Adipocyte (in vitro differentiated cells): ENCODE results near the gene DAB1.

Source experiments
- DNase-seq: peaks from one replicate; pipeline ENCODE4 v3.0.0-alpha.2; 2015; ENCODE audit warnings: low read depth
- H3K27me3 ChIP-seq: replicated peaks from 2 replicates; pipeline ENCODE4 v1.7.0; 2013; ENCODE audit warnings: mild to moderate bottlenecking, low read length, moderate library complexity; ENCODE audit not compliant: control insufficient read depth, insufficient read depth
- H3K36me3 ChIP-seq: 2 replicates; pipeline ENCODE4 v1.7.0; 2013; ENCODE audit warnings: low read length, mild to moderate bottlenecking, moderate library complexity; ENCODE audit not compliant: control insufficient read depth, insufficient read depth, severe bottlenecking
- H3K4me1 ChIP-seq: 2 replicates; pipeline ENCODE4 v1.7.0; 2013; ENCODE audit warnings: mild to moderate bottlenecking, low read length, moderate library complexity; ENCODE audit not compliant: control insufficient read depth, insufficient read depth
- H3K4me3 ChIP-seq: 2 replicates; pipeline ENCODE4 v1.7.0; 2013; ENCODE audit warnings: mild to moderate bottlenecking, low read length, moderate library complexity
- H3K9ac ChIP-seq: 2 replicates; pipeline ENCODE4 v1.7.0; 2013; ENCODE audit warnings: mild to moderate bottlenecking, low read length, moderate library complexity
- H3K9me3 ChIP-seq: 2 replicates; pipeline ENCODE4 v1.7.0; 2013; ENCODE audit warnings: mild to moderate bottlenecking, low read length, moderate library complexity; ENCODE audit not compliant: control insufficient read depth

DAB1 gene

DNA sequence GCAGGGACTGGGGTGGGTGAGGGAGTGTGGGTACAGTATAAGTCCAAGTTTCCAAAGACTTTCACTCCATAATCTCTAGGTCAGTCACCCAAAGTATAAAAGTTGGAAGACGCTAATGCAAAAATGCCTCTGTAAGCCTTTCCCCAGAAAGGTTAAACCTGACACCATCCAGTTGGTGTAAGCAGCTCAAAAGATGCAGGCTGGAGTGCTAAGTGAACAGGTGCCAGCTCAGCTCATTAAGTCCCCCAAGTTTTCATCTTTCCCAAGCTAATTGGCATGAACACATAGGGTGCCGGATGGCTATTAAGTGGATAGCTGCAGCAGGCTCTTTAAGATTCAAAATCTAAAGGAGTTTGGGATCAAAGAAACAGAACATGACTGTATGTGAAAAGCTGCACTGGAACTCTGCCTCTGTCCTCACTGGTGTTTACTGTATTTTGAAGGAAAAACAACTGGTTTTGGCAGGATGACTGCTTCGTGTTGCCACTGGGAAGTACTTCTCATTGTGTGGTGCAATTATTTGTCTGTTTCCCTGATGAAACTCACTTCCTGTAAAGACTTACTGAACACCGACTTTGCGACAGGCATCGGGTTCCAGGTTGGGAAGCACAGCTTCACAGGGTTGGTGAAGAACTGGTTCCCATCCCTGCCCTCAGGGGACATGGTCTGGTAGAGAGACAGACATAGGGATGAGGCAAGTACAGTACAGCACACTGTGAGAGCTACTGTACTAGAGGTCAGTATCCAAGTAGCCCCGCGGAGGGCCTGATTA is 152.7 kb downstream of the DAB1 start:
- no peak for DNase-seq
- H3K4me1 ChIP-seq: no peaks in the 10 kb centered on the region

DNA sequence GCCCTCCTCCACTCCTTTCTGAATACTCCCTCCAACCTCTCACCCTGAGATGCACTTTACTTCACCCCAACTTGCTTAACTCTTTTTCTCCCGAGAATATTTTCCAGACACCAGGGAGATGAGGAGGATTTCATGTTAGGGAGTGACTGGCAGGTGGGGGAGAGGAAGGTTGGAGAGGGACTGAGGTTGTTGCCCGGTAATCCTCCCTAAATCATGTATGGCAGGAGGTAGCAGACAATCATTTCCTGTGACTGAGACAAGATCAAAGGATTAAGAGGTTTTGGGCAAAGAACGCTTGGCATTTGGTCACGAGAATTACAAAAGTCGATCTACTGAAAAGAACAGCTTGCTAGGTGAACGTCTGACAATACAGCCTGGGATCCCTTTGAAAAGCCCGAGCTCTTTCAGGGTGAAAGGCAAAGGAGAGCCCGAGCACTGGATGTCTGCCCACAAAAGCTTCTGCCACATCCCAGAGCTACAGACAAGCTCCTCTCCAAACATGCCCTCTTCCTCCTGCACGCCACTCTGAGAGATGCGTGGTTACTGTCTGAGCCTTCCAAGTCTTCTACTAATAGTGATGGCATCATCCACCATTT is 154.1 kb downstream of the DAB1 start:
- Histone ChIP-seq H3K4me3 (no peak overlapping the region), H3K36me3 (no peaks in the 10 kb centered on the region), H3K9me3 (no peaks in the 10 kb centered on the region), H3K4me1 (no peaks in the 10 kb centered on the region), H3K9ac (no peak overlapping the region), H3K27me3 (peaks cover 3% of the 10 kb centered on the region)
- DNase-seq: no peak

More for the DNA sequence above, 152.7 kb downstream of the DAB1 start:
- Histone ChIP-seq H3K36me3 (no peaks in the 10 kb centered on the region), H3K9me3 (no peaks in the 10 kb centered on the region), H3K27me3 (peaks cover 3% of the 10 kb centered on the region), H3K4me3 (no peak overlapping the region), H3K9ac (no peak overlapping the region)

DNA sequence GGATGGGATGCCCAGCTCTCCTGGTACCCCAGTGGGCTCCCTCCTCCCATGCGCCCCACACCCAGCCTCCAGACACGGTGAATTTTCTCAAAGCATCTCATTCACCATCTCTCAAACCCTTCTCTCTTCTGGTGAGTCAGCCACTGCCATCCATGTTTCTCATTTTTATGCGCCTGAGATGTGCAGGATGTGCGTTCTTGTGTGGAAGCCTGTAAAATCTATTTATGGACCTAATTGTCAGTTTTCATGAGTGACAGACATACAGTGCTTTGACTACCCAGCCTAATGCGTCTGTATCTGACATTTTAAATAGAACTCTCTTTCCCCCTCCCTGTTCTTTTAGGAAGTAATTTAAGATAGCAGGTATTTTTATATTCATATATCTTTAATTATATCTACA is 158.8 kb downstream of the DAB1 start:
- Histone ChIP-seq H3K36me3 (no peaks in the 10 kb centered on the region), H3K9ac (no peak overlapping the region), H3K27me3 (no peaks in the 10 kb centered on the region), H3K4me3 (no peak overlapping the region), H3K4me1 (no peaks in the 10 kb centered on the region), H3K9me3 (no peaks in the 10 kb centered on the region)
- DNase-seq: no peak

DNA sequence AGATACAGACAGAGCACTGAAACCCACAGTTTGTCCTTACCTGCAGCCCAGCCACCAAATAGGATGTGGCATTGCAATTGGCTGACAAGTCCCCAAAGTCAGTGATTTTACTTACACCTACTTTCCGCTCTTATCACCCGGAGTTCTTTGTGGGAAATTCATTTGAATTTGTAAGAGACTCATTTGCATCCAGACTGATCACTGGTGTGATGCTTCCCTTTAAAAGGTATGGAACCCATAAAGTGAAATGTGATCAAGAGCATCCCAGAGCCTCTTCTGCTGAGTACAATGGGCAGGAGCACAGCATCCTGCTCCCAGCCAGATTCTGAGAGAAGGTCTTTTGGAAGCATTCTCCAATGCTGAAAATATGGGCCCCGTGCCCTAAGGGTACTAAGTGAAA is 161.4 kb downstream of the DAB1 start:
- H3K4me1 ChIP-seq: peaks cover 3% of the 10 kb centered on the region
- no peaks in the 10 kb centered on the region for H3K9me3 ChIP-seq
- H3K36me3 ChIP-seq: no peaks in the 10 kb centered on the region
- H3K4me3 ChIP-seq: no peak overlapping the region
- H3K27me3 ChIP-seq: no peaks in the 10 kb centered on the region
- no peak overlapping the region for H3K9ac ChIP-seq
- no peak for DNase-seq

DNA sequence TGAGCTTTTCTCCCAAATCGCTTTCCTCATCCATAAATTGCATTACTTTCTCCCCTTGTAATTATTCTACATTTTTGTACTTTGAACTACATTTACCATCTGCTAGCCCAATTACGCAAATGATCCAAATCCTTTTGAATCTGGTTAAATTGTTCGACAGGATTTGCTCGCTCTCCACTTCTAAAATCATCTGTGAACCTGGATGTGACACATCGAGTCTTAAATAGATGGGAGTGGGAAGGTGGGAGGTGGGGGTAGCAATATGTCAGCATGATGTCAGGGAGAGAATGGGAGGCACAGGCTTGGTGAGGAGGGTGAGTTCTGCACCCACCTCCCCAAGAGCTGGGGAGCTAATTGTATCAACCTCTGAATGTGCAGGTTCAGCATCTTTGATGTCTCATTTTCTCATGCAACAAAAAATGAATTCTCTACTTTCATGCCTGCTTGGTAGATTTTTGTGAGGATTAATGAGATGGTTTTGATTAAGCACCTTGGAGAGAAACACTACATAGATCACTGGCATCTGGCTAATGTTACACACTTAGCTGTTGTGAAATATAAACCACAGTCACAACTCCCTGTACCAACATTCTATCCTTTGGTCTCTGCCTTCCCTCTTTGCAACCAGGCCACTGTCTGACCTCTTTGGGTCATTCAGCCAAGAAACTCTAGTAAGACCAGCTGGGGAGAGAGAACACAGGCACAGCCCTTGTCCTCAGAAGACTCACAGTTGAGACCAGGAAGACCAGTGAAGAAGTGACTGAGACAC is 165.1 kb downstream of the DAB1 start:
- H3K9me3 ChIP-seq: no peaks in the 10 kb centered on the region
- H3K4me1 ChIP-seq: peaks cover 5% of the 10 kb centered on the region
- no peaks in the 10 kb centered on the region for H3K27me3 ChIP-seq
- H3K4me3 ChIP-seq: no peak overlapping the region
- H3K9ac ChIP-seq: no peak overlapping the region
- no peaks in the 10 kb centered on the region for H3K36me3 ChIP-seq
- peak; percentile 3 for DNase-seq

DNA sequence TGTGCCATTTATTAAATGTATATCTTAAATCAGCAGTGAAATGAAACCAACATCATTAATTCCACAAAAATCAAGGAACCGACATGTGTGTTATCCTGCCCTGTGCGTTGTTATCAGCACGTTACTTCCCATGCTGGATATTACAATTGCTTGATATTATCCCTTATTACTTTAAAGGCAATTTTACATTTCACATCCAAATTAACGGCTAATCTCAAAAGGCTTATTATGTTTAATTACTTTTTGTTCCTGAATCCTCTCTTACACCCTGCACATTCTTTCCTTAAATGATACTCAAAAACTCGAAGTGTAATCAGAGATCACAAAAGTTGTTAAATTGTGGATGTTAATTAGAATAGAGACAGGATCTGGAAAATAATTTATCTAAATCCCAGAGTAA is 167.9 kb downstream of the DAB1 start:
- Histone ChIP-seq H3K4me1 (peaks cover 23% of the 10 kb centered on the region), H3K36me3 (no peaks in the 10 kb centered on the region), H3K4me3 (no peak overlapping the region), H3K27me3 (no peaks in the 10 kb centered on the region), H3K9me3 (no peaks in the 10 kb centered on the region), H3K9ac (no peak overlapping the region)
- no peak for DNase-seq

DNA sequence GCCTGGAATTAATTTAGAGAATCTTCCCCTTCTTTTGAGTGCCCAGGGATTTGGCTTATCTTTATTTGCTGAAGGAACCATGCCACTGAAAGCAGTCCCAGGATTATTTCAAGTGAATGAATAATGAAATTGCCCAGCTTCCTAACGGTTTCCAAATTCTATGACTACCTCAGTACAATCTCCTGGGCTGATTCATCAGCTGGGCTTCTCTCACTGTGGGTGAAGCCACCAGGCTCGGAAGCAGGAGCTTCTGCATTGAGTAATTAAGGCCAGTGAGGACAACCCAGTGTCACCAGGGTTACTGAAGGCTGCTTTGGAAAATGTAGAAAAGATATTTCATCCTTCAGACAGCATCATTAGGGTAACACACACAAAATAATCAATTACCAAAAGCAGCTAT is 169.8 kb downstream of the DAB1 start:
- DNase-seq: peak; percentile 36
- Histone ChIP-seq H3K9me3 (no peaks in the 10 kb centered on the region), H3K36me3 (no peaks in the 10 kb centered on the region), H3K27me3 (no peaks in the 10 kb centered on the region), H3K4me3 (no peak overlapping the region), H3K4me1 (peaks cover 23% of the 10 kb centered on the region), H3K9ac (no peak overlapping the region)

DNA sequence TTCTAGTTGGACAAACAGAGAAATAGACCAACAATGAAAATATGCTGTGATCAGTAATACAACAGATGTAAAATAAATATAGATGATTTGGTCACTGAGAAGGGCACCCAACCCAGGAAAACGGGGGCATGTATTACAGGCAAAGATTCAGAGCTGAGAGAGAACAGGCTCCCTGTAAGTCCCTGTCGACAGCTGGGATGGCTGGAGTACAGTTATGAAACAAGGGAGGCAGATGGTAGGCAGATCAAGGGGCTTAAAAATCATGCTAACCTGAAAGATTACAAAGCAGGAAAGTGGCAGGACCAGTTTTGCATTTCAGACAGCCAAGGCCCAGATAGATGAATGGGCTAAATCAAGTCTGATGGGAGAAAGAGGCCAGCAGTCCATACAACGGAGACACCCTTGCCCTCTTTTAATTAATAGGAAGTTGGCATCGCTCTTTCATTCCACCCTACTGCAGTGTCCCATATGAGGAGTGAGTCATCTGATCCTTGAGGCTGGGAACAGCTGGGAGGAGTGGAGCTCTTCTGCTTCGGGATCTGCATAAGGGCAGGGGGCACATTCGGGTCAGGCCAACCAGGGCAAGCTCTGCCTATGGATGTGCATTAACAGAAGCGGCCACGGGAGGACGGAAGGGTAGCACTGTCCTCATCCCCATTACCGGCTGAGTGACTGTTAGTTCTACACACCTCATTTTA is 171.1 kb downstream of the DAB1 start:
- Histone ChIP-seq H3K4me3 (no peak overlapping the region), H3K36me3 (no peaks in the 10 kb centered on the region), H3K27me3 (no peaks in the 10 kb centered on the region), H3K4me1 (peaks cover 22% of the 10 kb centered on the region), H3K9ac (no peak overlapping the region), H3K9me3 (no peaks in the 10 kb centered on the region)
- no peak for DNase-seq

DNA sequence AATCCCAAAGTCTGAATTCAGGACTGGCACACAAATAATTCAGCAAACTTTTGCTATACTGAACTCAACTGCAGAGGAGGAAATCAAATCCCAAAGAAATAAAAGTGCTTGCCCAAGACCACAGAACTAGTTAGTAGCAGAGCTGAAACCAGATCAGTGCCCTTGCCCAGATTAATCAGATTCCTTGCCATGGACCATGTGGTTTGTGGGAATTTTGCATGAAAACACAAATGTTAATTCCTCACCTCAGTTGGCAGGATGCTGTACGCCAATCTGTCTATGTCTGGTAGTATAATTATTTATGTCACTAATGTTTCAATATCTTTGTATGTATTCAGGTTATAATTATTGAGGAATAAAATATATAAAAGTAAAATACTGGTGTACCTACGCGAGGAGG is 173.8 kb downstream of the DAB1 start:
- no peaks in the 10 kb centered on the region for H3K27me3 ChIP-seq
- H3K4me3 ChIP-seq: no peak overlapping the region
- no peaks in the 10 kb centered on the region for H3K36me3 ChIP-seq
- H3K4me1 ChIP-seq: peaks cover 22% of the 10 kb centered on the region
- no peaks in the 10 kb centered on the region for H3K9me3 ChIP-seq
- no peak overlapping the region for H3K9ac ChIP-seq
- DNase-seq: no peak

DNA sequence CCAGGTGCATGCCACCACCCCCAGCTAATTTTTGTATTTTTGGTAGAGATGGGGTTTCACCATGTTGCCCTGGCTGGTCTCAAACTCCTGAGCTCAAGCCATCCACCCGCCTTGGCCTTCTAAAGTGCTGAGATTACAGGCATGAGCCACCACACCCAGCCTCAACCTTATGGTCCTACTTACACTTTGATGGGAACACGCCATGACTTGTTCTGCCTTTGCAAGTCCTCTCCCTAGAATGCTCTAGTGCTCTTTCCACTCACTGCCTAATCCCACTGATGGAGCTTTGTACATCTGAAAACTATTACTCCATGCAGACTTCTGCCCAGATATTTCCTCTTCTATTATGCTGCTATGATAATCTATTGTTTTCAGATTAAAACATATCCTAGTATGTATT is 174.3 kb downstream of the DAB1 start:
- Histone ChIP-seq H3K36me3 (no peaks in the 10 kb centered on the region), H3K4me1 (peaks cover 22% of the 10 kb centered on the region), H3K9ac (no peak overlapping the region), H3K27me3 (no peaks in the 10 kb centered on the region), H3K9me3 (no peaks in the 10 kb centered on the region), H3K4me3 (no peak overlapping the region)
- DNase-seq: no peak

DNA sequence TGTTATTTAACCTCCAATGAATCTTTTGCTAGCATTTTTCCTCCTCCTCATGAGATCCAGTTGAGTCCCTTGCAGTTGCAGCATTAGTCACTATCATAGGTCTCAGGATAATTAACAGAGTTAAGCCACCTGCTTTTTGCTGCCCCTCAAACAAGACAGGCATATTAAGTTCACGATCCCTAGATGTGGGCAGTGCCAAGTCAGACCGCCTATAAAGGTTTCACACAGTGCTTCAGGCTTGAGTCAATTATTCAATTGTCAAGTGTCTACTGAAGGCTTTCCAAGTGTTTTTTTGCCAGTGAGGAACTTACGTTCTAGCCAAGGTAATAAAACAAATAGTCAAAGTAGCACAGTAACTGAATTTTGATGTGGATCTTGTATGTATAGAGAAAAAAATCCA is 175.0 kb downstream of the DAB1 start:
- Histone ChIP-seq H3K27me3 (no peaks in the 10 kb centered on the region), H3K4me1 (peaks cover 21% of the 10 kb centered on the region), H3K9ac (no peak overlapping the region), H3K36me3 (no peaks in the 10 kb centered on the region), H3K4me3 (no peak overlapping the region), H3K9me3 (no peaks in the 10 kb centered on the region)
- no peak for DNase-seq
